ENCODE measurements around the gene CD28. TPM values are rescaled to one million over a fixed set of nuclear protein-coding genes. Genes with fewer than 3 reads are reported as not detected.

Gene CD28
- total RNA-seq, 1 donor from 2014 or later = 0.05 TPM

DNA sequence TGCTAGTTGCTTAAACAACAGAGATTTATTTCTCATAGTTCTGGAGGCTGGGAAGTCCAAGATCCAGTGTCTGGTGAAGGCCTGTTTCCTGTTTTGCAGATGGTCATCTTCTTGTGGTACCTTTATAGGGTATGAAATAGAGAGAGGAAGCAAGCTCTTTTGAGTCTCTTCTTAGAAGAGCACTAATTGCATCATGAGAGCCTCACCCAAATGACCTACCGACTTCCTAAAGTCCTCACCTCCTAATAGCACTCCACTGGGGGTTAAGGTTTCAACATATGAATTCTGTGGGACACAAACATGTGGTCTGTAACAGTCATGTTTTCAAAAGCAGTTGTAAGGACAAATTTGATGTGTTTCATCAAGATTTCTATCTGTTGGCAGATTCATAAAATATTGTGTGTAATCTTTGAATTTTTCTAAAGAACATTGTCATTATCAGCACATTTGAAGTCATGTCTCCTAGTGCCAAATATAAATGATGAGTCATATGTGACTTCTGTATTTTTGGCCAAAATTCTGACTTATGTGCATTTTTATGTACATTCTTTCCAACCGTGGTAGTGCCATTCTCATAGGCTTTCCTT lies 45.3 kb downstream of the CD28 start:
- Mint-ChIP-seq H3K27me3 (ENCODE audit: low read depth) (no peaks in the 10 kb centered on the region), H3K4me1 (ENCODE audit: low read depth) (peaks cover 10% of the 10 kb centered on the region), H3K4me3 (ENCODE audit: unreplicated experiment) (no peak overlapping the region), H3K36me3 (ENCODE audit: low read depth) (peaks cover 10% of the 10 kb centered on the region), H3K27ac (ENCODE audit: unreplicated experiment) (peak overlapping the region; percentile 22), H3K9me3 (ENCODE audit: low read depth) (peaks cover 34% of the 10 kb centered on the region)
- TF ChIP-seq, protein P1, sequence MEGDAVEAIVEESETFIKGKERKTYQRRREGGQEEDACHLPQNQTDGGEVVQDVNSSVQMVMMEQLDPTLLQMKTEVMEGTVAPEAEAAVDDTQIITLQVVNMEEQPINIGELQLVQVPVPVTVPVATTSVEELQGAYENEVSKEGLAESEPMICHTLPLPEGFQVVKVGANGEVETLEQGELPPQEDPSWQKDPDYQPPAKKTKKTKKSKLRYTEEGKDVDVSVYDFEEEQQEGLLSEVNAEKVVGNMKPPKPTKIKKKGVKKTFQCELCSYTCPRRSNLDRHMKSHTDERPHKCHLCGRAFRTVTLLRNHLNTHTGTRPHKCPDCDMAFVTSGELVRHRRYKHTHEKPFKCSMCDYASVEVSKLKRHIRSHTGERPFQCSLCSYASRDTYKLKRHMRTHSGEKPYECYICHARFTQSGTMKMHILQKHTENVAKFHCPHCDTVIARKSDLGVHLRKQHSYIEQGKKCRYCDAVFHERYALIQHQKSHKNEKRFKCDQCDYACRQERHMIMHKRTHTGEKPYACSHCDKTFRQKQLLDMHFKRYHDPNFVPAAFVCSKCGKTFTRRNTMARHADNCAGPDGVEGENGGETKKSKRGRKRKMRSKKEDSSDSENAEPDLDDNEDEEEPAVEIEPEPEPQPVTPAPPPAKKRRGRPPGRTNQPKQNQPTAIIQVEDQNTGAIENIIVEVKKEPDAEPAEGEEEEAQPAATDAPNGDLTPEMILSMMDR (IDR thresholded peaks at IDR 0.05) = no peak
- DNase-seq (ENCODE audit: low spot score) = no peak

DNA sequence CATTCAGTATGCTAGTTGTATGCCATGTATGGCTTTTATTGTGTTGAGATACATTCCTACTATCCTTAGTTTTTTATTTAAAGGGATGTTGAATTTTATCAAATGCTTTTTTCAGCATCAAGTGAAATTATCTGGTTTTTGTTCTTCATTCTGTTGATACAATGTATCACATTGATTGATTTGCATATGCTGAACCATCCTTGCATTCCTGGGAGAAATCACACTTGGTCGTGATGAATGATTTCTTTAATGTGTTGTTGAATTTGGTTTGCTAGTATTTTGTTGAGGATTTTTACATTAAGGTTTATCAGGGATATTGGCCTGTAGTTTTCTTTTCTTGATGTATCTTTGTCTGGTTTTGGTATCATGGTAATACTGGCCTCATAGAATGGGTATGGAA lies 49.7 kb downstream of the CD28 start:
- DNase-seq (ENCODE audit: low spot score) = no peak
- Mint-ChIP-seq H3K4me1 (ENCODE audit: low read depth) (peaks cover 31% of the 10 kb centered on the region), H3K9me3 (ENCODE audit: low read depth) (peaks cover 44% of the 10 kb centered on the region), H3K4me3 (ENCODE audit: unreplicated experiment) (no peak overlapping the region), H3K27ac (ENCODE audit: unreplicated experiment) (no peak overlapping the region), H3K27me3 (ENCODE audit: low read depth) (no peaks in the 10 kb centered on the region), H3K36me3 (ENCODE audit: low read depth) (peaks cover 10% of the 10 kb centered on the region)
- TF ChIP-seq, protein P1 (IDR thresholded peaks at IDR 0.05) = no peak

DNA sequence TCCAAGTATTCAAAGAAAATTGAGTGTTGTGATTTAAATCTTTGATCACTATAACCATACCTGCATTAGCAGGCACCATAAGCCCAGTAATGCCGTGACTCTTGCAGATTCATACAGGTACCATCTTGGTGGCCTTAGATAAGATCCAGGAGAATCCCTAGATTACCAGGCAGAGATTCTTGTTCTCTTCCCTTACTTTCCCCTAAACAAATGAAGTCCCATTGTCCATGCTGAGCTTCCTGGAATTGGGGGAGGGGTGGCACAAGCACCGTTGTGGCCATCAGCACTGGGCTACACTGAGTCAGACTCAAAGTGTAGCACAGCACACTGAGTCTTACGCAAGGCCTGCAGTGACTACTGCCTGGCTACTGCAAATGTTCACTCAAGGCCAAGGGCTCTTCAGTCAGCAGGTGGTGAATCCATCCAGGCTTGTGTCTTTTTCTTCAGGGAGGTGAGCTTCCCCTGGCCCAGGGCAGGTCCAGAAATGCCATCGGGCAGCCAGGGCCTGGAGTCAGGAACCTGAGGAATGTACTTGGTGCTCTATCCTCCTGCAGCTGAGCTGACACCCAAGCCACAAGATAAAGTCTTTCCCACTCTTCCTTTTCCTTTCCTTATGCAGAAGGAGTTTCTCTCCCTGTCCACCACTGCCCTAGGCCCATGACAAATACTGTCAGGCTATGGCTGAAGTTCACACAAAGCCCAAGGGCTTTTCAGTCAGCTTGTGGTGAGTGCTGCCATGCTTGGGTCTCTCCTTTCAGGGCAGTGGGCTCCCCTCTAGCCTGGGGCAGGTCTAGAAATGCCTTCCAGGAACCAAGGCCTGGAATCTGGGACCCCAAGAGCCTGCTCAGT lies 52.6 kb downstream of the CD28 start:
- peaks cover 10% of the 10 kb centered on the region for H3K36me3 Mint-ChIP-seq (ENCODE audit: low read depth)
- peak overlapping the region; percentile 86 for H3K27ac Mint-ChIP-seq (ENCODE audit: unreplicated experiment)
- DNase-seq (ENCODE audit: low spot score) = no peak
- TF ChIP-seq, protein P1 (IDR thresholded peaks at IDR 0.05) = no peak
- no peaks in the 10 kb centered on the region for H3K27me3 Mint-ChIP-seq (ENCODE audit: low read depth)
- H3K9me3 Mint-ChIP-seq (ENCODE audit: low read depth) = peaks cover 33% of the 10 kb centered on the region
- peaks cover 29% of the 10 kb centered on the region for H3K4me1 Mint-ChIP-seq (ENCODE audit: low read depth)
- no peak overlapping the region for H3K4me3 Mint-ChIP-seq (ENCODE audit: unreplicated experiment)

DNA sequence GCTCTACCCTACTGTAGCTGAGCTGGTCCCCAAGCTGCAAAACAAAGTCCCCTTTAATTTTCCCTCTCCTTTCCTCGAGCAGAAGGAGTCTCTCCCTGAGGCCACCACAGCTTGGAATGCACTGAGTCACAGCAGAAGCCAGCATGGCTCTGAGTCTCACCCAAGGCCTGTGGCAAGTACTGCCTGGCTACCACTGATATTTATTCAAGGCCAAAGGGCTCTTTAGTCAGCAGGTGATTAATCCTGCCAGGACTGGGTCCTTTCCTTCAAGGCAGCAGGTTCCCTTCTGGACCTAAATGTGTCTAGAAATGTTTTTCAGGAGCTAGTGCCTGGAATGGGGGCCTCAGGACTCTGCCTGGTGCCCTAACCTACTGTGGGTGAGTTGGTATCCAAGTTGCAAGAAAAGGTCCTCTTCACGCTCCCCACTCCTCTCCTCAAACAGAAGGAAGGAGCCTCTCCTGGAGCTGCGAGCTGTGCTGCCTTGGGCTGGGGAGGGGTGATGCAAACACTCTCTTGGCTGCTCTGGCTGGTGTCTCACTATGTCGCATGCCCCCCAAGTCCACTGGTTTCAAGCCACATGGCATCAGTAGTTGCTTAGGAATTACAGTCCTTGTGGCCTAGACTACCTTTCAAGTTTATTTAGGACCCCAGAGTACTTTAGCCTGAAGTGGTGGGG lies 53.4 kb downstream of the CD28 start:
- Mint-ChIP-seq H3K27me3 (ENCODE audit: low read depth) (no peaks in the 10 kb centered on the region), H3K9me3 (ENCODE audit: low read depth) (peaks cover 29% of the 10 kb centered on the region), H3K27ac (ENCODE audit: unreplicated experiment) (peak overlapping the region; percentile 86), H3K4me1 (ENCODE audit: low read depth) (peaks cover 29% of the 10 kb centered on the region), H3K4me3 (ENCODE audit: unreplicated experiment) (no peak overlapping the region), H3K36me3 (ENCODE audit: low read depth) (peaks cover 10% of the 10 kb centered on the region)
- TF ChIP-seq, protein P1 (IDR thresholded peaks at IDR 0.05) = no peak
- DNase-seq (ENCODE audit: low spot score) = no peak

DNA sequence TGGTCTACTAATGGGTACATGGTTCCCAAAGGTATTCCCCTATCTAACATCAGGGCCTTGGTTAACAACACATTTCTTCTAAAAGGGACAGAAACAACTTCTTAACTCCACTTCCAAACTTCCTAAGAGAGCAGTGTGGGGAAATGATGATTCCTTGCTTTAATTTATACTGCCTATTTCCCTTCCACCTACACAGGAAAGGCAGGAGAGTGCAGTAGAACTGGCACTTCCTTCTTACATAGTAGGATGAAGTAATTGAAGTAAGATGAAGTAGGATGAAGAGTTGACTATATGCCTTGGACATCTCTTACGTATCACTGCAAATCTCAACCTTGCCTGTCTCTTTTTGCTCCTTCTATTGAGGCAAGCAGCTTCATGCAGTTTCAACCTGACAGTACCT lies 54.7 kb downstream of the CD28 start:
- Mint-ChIP-seq H3K4me1 (ENCODE audit: low read depth) (peaks cover 36% of the 10 kb centered on the region), H3K9me3 (ENCODE audit: low read depth) (peaks cover 16% of the 10 kb centered on the region), H3K27ac (ENCODE audit: unreplicated experiment) (no peak overlapping the region), H3K27me3 (ENCODE audit: low read depth) (no peaks in the 10 kb centered on the region), H3K4me3 (ENCODE audit: unreplicated experiment) (no peak overlapping the region), H3K36me3 (ENCODE audit: low read depth) (peaks cover 5% of the 10 kb centered on the region)
- DNase-seq (ENCODE audit: low spot score) = no peak
- TF ChIP-seq, protein P1 (IDR thresholded peaks at IDR 0.05) = no peak
